Right renal cortex interstitium (tissue), 3 donors: ENCODE data around the gene ALDH18A1. TPM values are rescaled to one million over a fixed set of nuclear protein-coding genes. Genes with fewer than 3 reads are reported as not detected.

ENCODE experiments used
- DNase-seq, 3 donors: peaks; one replicate each; pipeline ENCODE4 v3.0.0-alpha.2; 2013; ENCODE audit warnings: low read depth in 3 of 3, low spot score in 2 of 3
- polyA plus RNA-seq, 3 donors: library from polyadenylated mRNA; unstranded; fragments of 120-200 nt; gene quantifications; one replicate each; pipeline ENCODE4 v1.2.1, GENCODE V29; 2013; ENCODE audit not compliant: insufficient read length in 3 of 3

The ALDH18A1 gene
- polyA plus RNA-seq, 3 donors = 74.2 to 79.9 (median 78.8) TPM

- no peak for DNase-seq
Observed at GRCh38 chr10:95559896-95560277, 96.6 kb downstream of the ALDH18A1 start.

DNA sequence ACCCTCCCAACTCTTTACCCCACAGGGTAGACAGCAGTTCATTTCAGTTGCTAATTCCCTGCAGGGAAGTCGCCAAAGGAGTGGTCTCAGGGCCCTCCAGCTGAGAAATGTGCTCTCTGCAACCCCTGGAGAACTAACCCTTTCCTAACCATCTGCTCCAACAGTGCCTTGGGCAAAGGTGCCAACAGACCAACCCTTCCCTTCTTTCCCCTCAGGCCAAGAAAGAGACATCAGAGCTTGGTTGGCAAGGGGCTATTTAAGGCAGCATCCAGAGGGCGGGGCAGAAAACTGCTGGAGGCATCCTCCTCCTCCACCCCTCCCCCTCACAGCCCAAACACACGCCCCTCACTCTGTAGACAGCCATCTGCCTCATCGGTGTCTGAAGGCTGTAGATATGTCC is 97.0 kb downstream of the ALDH18A1 start:
- DNase-seq = no peak

DNA sequence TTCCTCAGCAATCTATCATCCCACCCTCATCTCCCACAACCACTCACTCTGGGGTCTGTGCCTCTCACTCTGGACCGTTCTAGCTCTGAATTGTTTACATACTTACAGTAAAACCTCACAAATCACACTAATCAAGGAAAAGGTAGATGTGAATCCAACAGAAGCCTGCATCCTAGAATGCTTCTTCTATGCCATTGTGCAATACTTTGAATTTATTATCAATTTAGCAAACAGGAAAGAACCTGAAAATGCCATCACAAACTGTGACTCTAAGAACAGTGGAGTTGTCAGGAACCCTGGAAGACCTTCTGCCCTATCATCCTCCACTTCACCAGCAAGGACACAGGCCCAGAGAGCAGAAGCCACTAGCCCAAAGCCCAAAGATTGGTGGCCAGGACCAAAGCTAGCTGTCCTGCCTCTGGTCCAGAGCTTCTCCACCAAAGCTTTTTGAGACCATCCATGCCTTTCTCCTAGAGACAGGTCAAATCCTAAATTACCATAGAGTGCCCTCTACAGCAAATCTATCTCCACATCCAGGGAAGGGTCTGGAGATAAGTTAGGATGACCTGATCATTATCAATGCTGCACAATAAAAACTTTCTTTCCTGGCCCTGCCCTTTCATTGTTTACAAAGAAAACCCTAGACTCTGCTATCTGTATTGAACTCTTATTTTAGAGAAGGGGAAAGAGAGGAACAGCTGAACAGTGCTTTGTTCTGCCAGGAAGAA is 97.8 kb downstream of the ALDH18A1 start:
- DNase-seq = no peak

- DNase-seq = no peak
Observed at GRCh38 chr10:95556994-95557767, 99.3 kb downstream of the ALDH18A1 start.

Other genes starting within 250 kb of the ALDH18A1 start
- gene SORBS1, start 95.3 kb downstream of the ALDH18A1 start, polyA plus RNA-seq = 10 to 100 TPM; 26.1 to 27.9 (median 26.6) TPM
- gene TCTN3, start 37.2 kb upstream of the ALDH18A1 start, polyA plus RNA-seq = 10 to 100 TPM; 73.7 to 81.7 (median 78.0) TPM
- 10 to 100 TPM; 22.2 to 27.0 (median 23.5) TPM for gene ENTPD1, start 99.5 kb upstream of the ALDH18A1 start, polyA plus RNA-seq